NCI-H128 (cell line): ENCODE data around the gene SPRYD7.
"Not testable (repeated sequence)": the region's sequence is repeated elsewhere in the genome, so short reads cannot be mapped to it uniquely, and the experiment has no call there.

ENCODE experiments used
- DNase-seq: peaks from one replicate; lab custom pipeline; 2025; ENCODE audit not compliant: unreplicated experiment; lab: John Stamatoyannopoulos, UW

The SPRYD7 gene, protein sequence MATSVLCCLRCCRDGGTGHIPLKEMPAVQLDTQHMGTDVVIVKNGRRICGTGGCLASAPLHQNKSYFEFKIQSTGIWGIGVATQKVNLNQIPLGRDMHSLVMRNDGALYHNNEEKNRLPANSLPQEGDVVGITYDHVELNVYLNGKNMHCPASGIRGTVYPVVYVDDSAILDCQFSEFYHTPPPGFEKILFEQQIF

DNA sequence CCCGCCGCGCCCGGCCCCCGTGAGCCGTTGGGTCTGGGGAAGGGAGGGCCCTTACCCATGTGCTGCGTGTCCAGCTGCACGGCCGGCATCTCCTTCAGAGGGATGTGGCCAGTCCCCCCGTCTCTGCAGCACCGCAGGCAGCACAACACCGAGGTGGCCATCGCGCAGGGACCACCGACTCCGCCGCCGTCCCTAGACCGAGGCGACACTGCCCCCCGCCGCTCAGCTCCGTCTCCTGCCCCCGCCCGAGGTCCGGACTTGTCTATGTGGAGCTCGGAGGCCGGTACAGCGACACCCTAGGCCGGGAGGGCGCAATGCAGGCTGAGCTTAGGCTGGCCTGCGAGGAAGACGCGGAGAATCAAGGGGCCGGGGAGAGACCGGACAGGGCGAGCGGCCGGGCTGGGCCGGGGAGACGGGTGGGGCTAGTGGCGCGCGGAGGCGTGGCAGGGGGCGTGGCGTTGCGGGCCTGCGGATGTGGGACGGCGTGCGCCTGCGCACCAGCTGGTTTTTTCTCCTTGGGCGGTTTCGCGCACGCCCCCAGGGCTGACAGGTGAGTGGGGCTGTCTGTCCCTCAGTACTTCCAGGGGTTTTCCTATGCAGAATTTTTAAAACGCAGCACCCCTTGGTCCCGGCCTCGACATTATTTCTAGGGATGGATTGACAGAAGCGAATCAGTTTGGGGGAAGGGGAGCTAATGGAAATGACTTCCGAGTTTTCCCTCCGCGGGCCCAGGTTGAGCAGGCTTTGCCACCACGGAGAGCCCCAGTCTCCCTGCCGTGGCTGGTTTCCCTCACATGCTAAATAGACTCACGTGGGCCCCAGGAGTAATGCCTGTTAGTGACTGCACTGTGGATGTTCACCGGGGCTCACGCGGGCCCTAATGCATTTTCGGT lies at the start of gene SPRYD7:
Gene SPRYD7 (minus strand): TSS at position 266 of the 893 bp plus-strand sequence. CDS start 105 bp downstream, at position 161.
- DNase-seq = peak; percentile 80

DNA sequence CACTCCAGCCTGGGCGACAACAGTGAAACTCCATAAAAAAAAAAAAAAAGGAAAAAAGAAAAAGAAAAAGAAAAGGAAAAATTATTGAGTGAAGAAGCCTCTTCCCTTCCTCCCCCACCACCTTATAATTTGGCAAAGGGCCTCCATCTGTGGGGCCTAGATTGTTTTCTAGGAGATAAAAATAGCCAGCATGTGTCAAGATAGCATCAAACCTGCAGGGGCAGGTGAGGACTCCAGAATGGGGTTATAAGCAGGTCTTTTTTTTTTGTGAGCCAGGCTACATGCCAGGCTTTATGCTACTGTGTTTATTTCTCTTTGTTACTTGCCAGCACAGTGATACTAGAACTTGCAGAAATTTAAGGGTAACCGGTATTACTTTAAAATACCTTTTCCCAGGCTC lies 49.0 kb upstream of the SPRYD7 start:
- DNase-seq = no peak

DNA sequence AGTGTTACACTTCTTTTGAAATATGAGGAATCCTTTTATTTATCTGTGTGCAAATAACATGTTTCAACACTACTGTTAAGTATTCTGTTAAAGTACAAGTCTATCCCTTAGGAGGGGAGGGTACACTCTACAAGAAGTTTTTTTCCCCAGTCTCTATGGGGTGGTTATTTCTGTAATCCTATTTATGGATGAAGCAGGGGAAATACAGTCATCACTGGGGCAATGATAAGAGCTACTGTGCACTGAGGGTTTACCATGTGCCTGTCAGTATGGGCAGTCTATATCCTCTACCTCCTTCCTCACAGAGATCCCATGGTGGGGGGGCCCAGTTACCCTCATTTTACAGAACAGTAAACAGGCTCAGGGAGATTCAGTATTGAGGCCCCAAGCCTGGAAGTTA lies 44.1 kb upstream of the SPRYD7 start:
- DNase-seq = no peak

GRCh38 chr13:49977992-49978391 lies 41.9 kb upstream of the SPRYD7 start:
- no peak for DNase-seq

DNA sequence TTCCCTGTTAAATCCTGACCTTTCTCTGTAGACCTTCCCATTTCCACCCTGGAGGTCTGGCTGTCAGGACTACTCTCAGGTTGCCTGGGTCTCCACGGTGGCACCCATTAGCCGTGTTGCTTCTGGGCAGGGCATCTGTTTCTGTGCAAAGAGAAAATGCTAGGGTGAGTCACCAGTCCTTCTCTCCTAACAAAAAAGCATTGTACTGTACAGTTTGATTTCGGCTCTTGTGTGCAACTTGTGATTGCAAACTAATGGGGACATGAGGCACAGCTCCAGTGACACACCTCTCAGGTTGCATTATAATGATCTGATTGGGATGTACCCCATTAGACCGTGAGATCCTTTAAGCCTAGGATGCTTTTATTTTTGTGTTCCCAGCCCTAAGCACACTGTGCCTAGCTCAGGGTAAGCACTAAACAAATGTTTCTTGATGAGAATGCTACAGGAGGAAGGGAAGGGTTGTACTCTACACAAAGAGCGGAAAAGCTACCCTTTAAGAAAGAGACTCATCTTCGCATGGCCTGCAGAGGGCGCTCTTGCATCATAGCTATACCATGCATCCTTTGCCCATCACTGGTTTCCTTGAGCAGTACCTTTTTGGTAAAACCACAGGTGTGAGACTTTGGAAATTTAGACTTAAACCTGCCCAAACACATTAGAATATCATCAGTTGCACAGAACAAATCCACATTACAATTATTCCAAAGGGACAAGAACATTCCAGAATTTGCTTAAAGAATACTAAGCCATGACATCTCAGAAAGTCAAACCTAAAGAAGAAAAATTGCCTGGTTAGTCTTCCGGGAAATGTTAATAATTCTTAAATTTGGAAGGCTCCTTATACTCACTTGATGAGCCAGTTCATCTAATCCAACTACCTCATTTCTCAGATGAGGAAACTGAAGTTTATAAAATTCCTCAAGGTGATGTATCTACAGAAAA lies 40.4 kb upstream of the SPRYD7 start:
- peak; percentile 68 for DNase-seq

DNA sequence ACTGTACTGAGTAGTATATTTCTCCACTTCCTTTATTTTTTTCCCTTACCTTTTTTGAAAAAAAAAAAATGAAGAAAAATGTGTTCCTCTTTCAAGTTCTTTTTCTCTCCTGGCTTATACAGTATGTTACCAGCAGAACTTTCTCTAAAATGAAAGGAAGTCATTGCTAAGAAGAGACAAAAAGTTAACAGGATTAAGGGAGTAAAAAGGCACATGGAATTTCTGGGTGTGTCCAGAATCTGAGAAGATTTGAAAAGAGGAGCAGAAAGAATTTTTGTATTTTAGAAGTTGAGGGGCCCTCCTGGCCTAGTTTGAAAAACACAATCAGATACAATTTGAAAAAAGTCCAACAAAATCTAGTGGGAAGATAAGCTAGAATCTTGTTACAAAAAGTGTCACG lies 39.7 kb upstream of the SPRYD7 start:
- DNase-seq = no peak

GRCh38 chr13:49972709-49973108 lies 36.6 kb upstream of the SPRYD7 start:
- no peak for DNase-seq

- DNase-seq = no peak
Measured at GRCh38 chr13:49967456-49967855, 31.3 kb upstream of the SPRYD7 start.

GRCh38 chr13:49958321-49958720 lies 22.2 kb upstream of the SPRYD7 start:
- no peak for DNase-seq

GRCh38 chr13:49956131-49956530 lies 20.0 kb upstream of the SPRYD7 start:
- DNase-seq = no peak

GRCh38 chr13:49954674-49955455 lies 18.7 kb upstream of the SPRYD7 start:
- DNase-seq = no peak

GRCh38 chr13:49953560-49953959 lies 17.4 kb upstream of the SPRYD7 start:
- DNase-seq = no peak

- DNase-seq = no peak
Measured at GRCh38 chr13:49951754-49952535, 15.8 kb upstream of the SPRYD7 start.

GRCh38 chr13:49948777-49949270 lies 12.7 kb upstream of the SPRYD7 start:
- not testable (repeated sequence) for DNase-seq

DNA sequence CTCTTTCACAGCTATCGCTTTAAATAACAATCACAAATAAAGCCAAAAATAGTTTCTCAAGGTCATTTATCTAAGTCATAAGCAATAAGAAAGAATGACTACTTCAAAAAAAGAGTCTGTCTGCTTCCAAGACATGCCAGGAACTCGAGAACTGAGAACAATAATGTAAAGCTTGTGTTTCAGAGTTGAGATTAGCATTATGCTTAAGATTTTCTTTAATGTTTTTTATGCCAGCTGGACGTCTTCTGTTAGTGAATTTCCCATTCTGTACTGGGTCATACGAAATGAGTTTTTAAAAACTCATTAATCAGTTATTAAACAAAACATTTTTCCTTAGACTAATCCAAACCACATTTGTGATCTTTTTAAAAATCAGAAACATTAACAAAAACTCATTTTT lies 3.2 kb upstream of the SPRYD7 start:
- DNase-seq = no peak

DNA sequence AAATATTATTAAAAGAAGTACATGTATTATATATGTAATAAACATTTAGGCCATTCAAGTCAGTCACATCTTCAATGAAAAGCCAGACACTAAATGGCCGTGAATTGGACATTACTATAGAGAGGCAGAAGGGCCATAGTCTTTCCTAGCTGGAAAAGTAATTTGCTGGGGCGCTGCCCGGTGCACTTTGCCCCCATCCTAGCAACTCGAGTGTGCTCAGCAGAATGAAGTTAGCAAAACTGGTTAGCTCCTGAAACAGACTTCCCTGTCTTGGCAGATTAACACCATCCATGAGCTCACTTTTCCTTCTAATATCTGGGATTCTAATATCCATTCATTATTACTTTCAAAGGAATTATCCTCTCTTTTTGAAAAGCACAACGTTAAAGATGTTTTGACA lies 2.8 kb upstream of the SPRYD7 start:
- DNase-seq = no peak

- DNase-seq = no peak
Measured at GRCh38 chr13:49938314-49938713, 2.2 kb upstream of the SPRYD7 start.

- no peak for DNase-seq
Measured at GRCh38 chr13:49936968-49937273, 781 bp upstream of the SPRYD7 start.

DNA sequence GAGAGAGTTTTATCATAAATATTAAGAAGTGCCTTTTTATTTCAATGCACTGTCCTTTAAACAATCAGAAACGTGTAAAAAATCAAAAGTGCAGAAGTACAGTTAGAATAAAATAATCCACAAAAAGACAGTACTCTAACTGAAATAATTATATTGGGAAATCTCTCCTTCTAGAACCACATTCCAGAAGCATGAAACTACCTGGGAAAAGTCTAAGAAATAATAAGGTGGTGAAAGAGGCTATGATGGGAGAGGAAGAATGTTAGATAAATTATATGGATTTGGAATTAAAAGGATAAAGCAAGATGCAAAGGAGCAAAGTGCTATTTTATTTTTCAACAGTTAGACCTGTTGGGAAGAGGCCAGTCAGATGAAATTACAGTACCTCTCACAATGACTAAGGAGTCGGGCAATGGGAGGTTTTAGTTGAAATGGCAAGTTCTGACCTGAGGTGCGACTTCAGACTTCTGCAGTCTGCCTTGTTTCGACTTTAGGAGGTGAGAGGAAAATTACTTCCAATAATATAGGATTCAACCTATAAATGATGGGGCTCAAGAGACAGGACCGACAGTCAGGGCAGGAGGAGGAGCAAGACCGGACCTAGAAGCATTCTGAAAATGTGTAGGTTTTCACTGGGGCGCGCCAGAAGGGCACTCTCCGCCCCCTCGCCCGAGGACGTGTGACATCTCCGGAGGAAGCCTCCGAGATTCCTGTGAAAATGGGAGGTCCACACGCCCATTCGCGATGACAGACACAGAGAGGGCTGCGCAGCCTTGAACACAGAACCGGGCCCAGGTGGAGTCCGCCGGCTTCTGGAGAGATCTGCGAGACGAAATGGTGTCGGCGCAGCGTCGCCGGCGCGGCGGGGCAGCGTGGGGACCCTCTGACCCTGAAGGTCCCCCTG lies 717 bp downstream of the SPRYD7 start:
- DNase-seq = no peak
